Muscle of leg (tissue), 11 donors: ENCODE measurements around the gene LTBR. TPM values are rescaled to one million over a fixed set of nuclear protein-coding genes. Genes with fewer than 3 reads are reported as not detected.

Source experiments
- DNase-seq: peaks from one replicate; pipeline ENCODE4 v3.0.0; 2013
- H3K27ac ChIP-seq: one replicate; pipeline ENCODE4 v1.5.1; 2013; ENCODE audit warnings: mild to moderate bottlenecking, low read length, control low read depth
- H3K27me3 ChIP-seq: one replicate; pipeline ENCODE4 v1.6.1; 2013; ENCODE audit warnings: low read length; ENCODE audit not compliant: control insufficient read depth, insufficient read depth
- H3K36me3 ChIP-seq: one replicate; pipeline ENCODE4 v1.6.1; 2013; ENCODE audit warnings: low read length; ENCODE audit not compliant: control insufficient read depth, insufficient read depth
- H3K4me1 ChIP-seq: one replicate; pipeline ENCODE4 v1.6.1; 2013; ENCODE audit warnings: low read length; ENCODE audit not compliant: control insufficient read depth, insufficient read depth
- H3K4me3 ChIP-seq: one replicate; pipeline ENCODE4 v1.5.1; 2013; ENCODE audit warnings: low read length, control low read depth
- H3K9me3 ChIP-seq: replicated peaks from 2 replicates; pipeline ENCODE4 v1.6.1; 2013; ENCODE audit warnings: low read depth, low read length; ENCODE audit not compliant: control insufficient read depth
- WGBS: methylation state at CpG from one replicate; pipeline ENCODE4 v1.1.5; 2013; ENCODE audit warnings: missing lambda C conversion rate; ENCODE audit not compliant: insufficient coverage; 5-methylcytosine and 5-hydroxymethylcytosine counted together
- polyA plus RNA-seq, 8 donors: library from polyadenylated mRNA; unstranded; fragments of 120-200 nt; gene quantifications; one replicate each; pipeline versions ENCODE4 v1.2.1 to v1.2.3, GENCODE V29; 2013; ENCODE audit warnings: inconsistent platforms in 1 of 8, low replicate concordance in 1 of 8; ENCODE audit not compliant: insufficient read length in 8 of 8, insufficient read depth in 1 of 8
- total RNA-seq: library from RNA; stranded (reverse); fragments of 120-200 nt; gene quantifications from one replicate; pipeline ENCODE4 v1.2.4, GENCODE V29; 2013

Gene LTBR
- total and polyA plus RNA-seq, 9 donors, result 32.9 to 48.2 (median 39.0) TPM

- DNase-seq, result no peak
- WGBS, result 67% methylated on average over 13 of the region's 15 CpGs
- H3K9me3 ChIP-seq, result no peaks in the 10 kb centered on the region
- peaks cover 15% of the 10 kb centered on the region for H3K4me1 ChIP-seq
- H3K36me3 ChIP-seq, result no peaks in the 10 kb centered on the region
- H3K27ac ChIP-seq, result no peak within 1 kb of the TSS
- H3K27me3 ChIP-seq, result no peaks in the 10 kb centered on the region
- no peak within 1 kb of the TSS for H3K4me3 ChIP-seq
Measured at GRCh38 chr12:6375269-6376078, 8.5 kb upstream of the LTBR start, which contains the start of gene SCNN1A. SCNN1A (minus strand) TSS chr12:6375563; CDS start chr12:6374783, 780 bp downstream.

- peak; percentile 64 for DNase-seq
- peaks cover 15% of the 10 kb centered on the region for H3K4me1 ChIP-seq
Measured at GRCh38 chr12:6376079-6376869, 7.7 kb upstream of the LTBR start.

GRCh38 chr12:6376870-6377666 lies 6.9 kb upstream of the LTBR start:
- no peak for DNase-seq
- 84% methylated on average over 6 of the region's 10 CpGs for whole genome bisulfite sequencing
- Histone ChIP-seq H3K4me1 (peaks cover 15% of the 10 kb centered on the region), H3K9me3 (no peaks in the 10 kb centered on the region), H3K27ac (peak overlapping the region; percentile 17), H3K4me3 (no peak overlapping the region), H3K36me3 (no peaks in the 10 kb centered on the region), H3K27me3 (no peaks in the 10 kb centered on the region)

More at GRCh38 chr12:6376079-6376869, 7.7 kb upstream of the LTBR start:
- H3K9me3 ChIP-seq, result no peaks in the 10 kb centered on the region
- no peaks in the 10 kb centered on the region for H3K36me3 ChIP-seq
- peak overlapping the region; percentile 17 for H3K27ac ChIP-seq
- H3K4me3 ChIP-seq, result no peak overlapping the region
- WGBS, result 45% methylated on average over 15 of the region's 19 CpGs
- H3K27me3 ChIP-seq, result no peaks in the 10 kb centered on the region

- H3K9me3 ChIP-seq, result no peaks in the 10 kb centered on the region
- no peaks in the 10 kb centered on the region for H3K36me3 ChIP-seq
- no peak overlapping the region for H3K27ac ChIP-seq
- H3K4me1 ChIP-seq, result peaks cover 15% of the 10 kb centered on the region
- H3K27me3 ChIP-seq, result no peaks in the 10 kb centered on the region
- H3K4me3 ChIP-seq, result no peak overlapping the region
- DNase-seq, result no peak
- 85% methylated on average over 2 of the region's 4 CpGs for WGBS
Measured at GRCh38 chr12:6377667-6377994, 6.3 kb upstream of the LTBR start.

GRCh38 chr12:6378709-6379472 lies 5.1 kb upstream of the LTBR start:
- 71% methylated on average over 4 of the region's 13 CpGs for WGBS
- no peak for DNase-seq
- Histone ChIP-seq H3K27ac (no peak overlapping the region), H3K9me3 (no peaks in the 10 kb centered on the region), H3K4me1 (peaks cover 27% of the 10 kb centered on the region), H3K27me3 (no peaks in the 10 kb centered on the region), H3K4me3 (no peak overlapping the region), H3K36me3 (no peaks in the 10 kb centered on the region)

GRCh38 chr12:6380141-6381121 lies 3.5 kb upstream of the LTBR start:
- 69% methylated on average over 2 of the region's 14 CpGs for WGBS
- H3K36me3 ChIP-seq, result peaks cover 2% of the 10 kb centered on the region

GRCh38 chr12:6382371-6382770 lies 1.6 kb upstream of the LTBR start:
- Histone ChIP-seq H3K36me3 (peaks cover 12% of the 10 kb centered on the region), H3K27ac (no peak overlapping the region), H3K4me3 (no peak overlapping the region), H3K27me3 (no peaks in the 10 kb centered on the region), H3K9me3 (no peaks in the 10 kb centered on the region), H3K4me1 (peaks cover 26% of the 10 kb centered on the region)
- 58% methylated on average over 6 of the region's 7 CpGs for WGBS
- DNase-seq, result no peak

More at GRCh38 chr12:6380141-6381121, 3.5 kb upstream of the LTBR start:
- DNase-seq, result no peak
- Histone ChIP-seq H3K4me3 (no peak overlapping the region), H3K27ac (no peak overlapping the region), H3K9me3 (no peaks in the 10 kb centered on the region), H3K27me3 (no peaks in the 10 kb centered on the region), H3K4me1 (peaks cover 41% of the 10 kb centered on the region)

- Histone ChIP-seq H3K27me3 (no peaks in the 10 kb centered on the region), H3K9me3 (no peaks in the 10 kb centered on the region), H3K4me1 (peaks cover 26% of the 10 kb centered on the region), H3K4me3 (peak overlapping the region; percentile 69), H3K36me3 (peaks cover 18% of the 10 kb centered on the region), H3K27ac (peak overlapping the region; percentile 93)
- WGBS, result 91% methylated on average over 4 of the region's 6 CpGs
- DNase-seq, result no peak
Measured at GRCh38 chr12:6382982-6383381, 980 bp upstream of the LTBR start.
